Liver (tissue), 9 donors: Measurements from ENCODE around the gene ELAVL3. TPM values are rescaled to one million over a fixed set of nuclear protein-coding genes. Genes with fewer than 3 reads are reported as not detected.

Experiments used
- DNase-seq: peaks from one replicate; pipeline ENCODE4 v3.0.0-alpha.2; 2017; ENCODE audit warnings: low spot score
- H3K27ac ChIP-seq, 2 donors: one replicate each; pipeline ENCODE4 v1.7.0; 2013; ENCODE audit warnings: inconsistent platforms in 2 of 2, low read length in 2 of 2, control low read depth in 1 of 2, low read depth in 1 of 2, mild to moderate bottlenecking in 1 of 2
- H3K27me3 ChIP-seq, 4 donors: one replicate each; pipeline versions ENCODE4 v1.6.1 to v1.7.0; 2013; ENCODE audit warnings: low read length in 3 of 4, inconsistent platforms in 1 of 4, mild to moderate bottlenecking in 1 of 4, moderate library complexity in 1 of 4; ENCODE audit not compliant: control insufficient read depth in 4 of 4, insufficient read depth in 4 of 4
- H3K36me3 ChIP-seq, 4 donors: one replicate each; pipeline versions ENCODE4 v1.6.1 to v1.7.0; 2013; ENCODE audit warnings: low read length in 3 of 4, mild to moderate bottlenecking in 3 of 4, low read depth in 1 of 4, moderate library complexity in 1 of 4; ENCODE audit not compliant: control insufficient read depth in 4 of 4, insufficient read depth in 3 of 4
- H3K4me1 ChIP-seq, 4 donors: one replicate each; pipeline versions ENCODE4 v1.6.1 to v1.7.0; 2013; ENCODE audit warnings: low read length in 3 of 4, mild to moderate bottlenecking in 3 of 4, moderate library complexity in 1 of 4; ENCODE audit not compliant: control insufficient read depth in 4 of 4, insufficient read depth in 4 of 4
- H3K4me3 ChIP-seq, 3 donors: one replicate each; pipeline versions ENCODE4 v1.6.1 to v1.7.0; 2013; ENCODE audit warnings: low read length in 3 of 3, control low read depth in 1 of 3, low read depth in 1 of 3, mild to moderate bottlenecking in 1 of 3
- H3K9ac ChIP-seq, 2 donors: one replicate each; pipeline ENCODE4 v1.7.0; 2013; ENCODE audit warnings: low read length in 2 of 2, mild to moderate bottlenecking in 2 of 2, moderate library complexity in 2 of 2, control low read depth in 1 of 2, low read depth in 1 of 2
- H3K9me3 ChIP-seq, 4 donors: one replicate each; pipeline versions ENCODE4 v1.6.1 to v1.7.0; 2013; ENCODE audit warnings: low read length in 3 of 4; ENCODE audit not compliant: control insufficient read depth in 4 of 4
- CTCF ChIP-seq: fragments of 150-350 bp; IDR thresholded peaks from 2 replicates; pipeline ENCODE4 v1.5.1; 2017; ENCODE audit warnings: improper control_type of control experiment, low read depth, low read length; ENCODE audit not compliant: missing input control
- EGR1 ChIP-seq, 2 donors: IDR thresholded peaks; 2 replicates each; pipeline ENCODE4 v1.6.1; 2016 to 2018; ENCODE audit warnings: antibody characterized with exemption in 2 of 2, low read depth in 2 of 2
- GABPA ChIP-seq, 2 donors: IDR thresholded peaks in 1 of 2; conservative IDR thresholded peaks in 1 of 2; 2 replicates each; pipeline ENCODE4 v1.6.1; 2016; ENCODE audit warnings: antibody characterized with exemption in 2 of 2, mild to moderate bottlenecking in 1 of 2, moderate library complexity in 1 of 2
- HNF4A ChIP-seq, 2 donors: conservative IDR thresholded peaks; 2 replicates each; pipeline ENCODE4 v1.6.1; 2016; ENCODE audit warnings: antibody characterized with exemption in 2 of 2, mild to moderate bottlenecking in 2 of 2
- HNF4G ChIP-seq: IDR thresholded peaks from 2 replicates; pipeline ENCODE4 v1.6.1; 2016; ENCODE audit warnings: antibody characterized with exemption
- JUND ChIP-seq, 2 donors: IDR thresholded peaks; 2 replicates each; pipeline ENCODE4 v1.6.1; 2016; ENCODE audit warnings: antibody characterized with exemption in 2 of 2
- NR2F2 ChIP-seq: IDR thresholded peaks from 2 replicates; pipeline ENCODE4 v1.6.1; 2016; ENCODE audit warnings: antibody characterized with exemption
- RXRA ChIP-seq, 2 donors: IDR thresholded peaks; 2 replicates each; pipeline ENCODE4 v1.6.1; 2017 to 2018; ENCODE audit warnings: antibody characterized with exemption in 2 of 2, mild to moderate bottlenecking in 1 of 2
- SP1 ChIP-seq: IDR thresholded peaks from 2 replicates; pipeline ENCODE4 v1.6.1; 2018; ENCODE audit warnings: antibody characterized with exemption, mild to moderate bottlenecking
- TAF1 ChIP-seq: conservative IDR thresholded peaks from 2 replicates; pipeline ENCODE4 v1.6.1; 2016; ENCODE audit warnings: antibody characterized with exemption, mild to moderate bottlenecking
- ZBTB33 ChIP-seq: IDR thresholded peaks from 2 replicates; pipeline ENCODE4 v1.6.1; 2016; ENCODE audit warnings: antibody characterized with exemption
- WGBS: extraction: QIAGEN DNeasy Blood & Tissue Kit; methylation state at CpG from one replicate; pipeline ENCODE4 v1.1.7; 2013; 5-methylcytosine and 5-hydroxymethylcytosine counted together
- polyA plus RNA-seq, 2 donors: library from polyadenylated mRNA; stranded (reverse) in 1 of 2; unstranded in 1 of 2; fragments of 200-250 nt in 1 of 2; fragments of >200 nt in 1 of 2; fragmentation: Nextera tagmentation in 1 of 2; extraction: Ambion mirVana in 1 of 2; gene quantifications; one replicate each; pipeline versions ENCODE4 v1.2.1 to v1.2.3, GENCODE V29; 2013 to 2015
- total RNA-seq, 2 donors: library from RNA; depleted of rRNA; stranded (reverse); fragments of >200 nt; gene quantifications; one replicate each; pipeline ENCODE4 v1.2.3, GENCODE V29; 2014
- TF ChIP-seq, protein P1 (sequence below): IDR thresholded peaks from 2 replicates; pipeline ENCODE4 v1.6.1; 2016; ENCODE audit warnings: antibody characterized with exemption, mild to moderate bottlenecking
- donor health status: healthy.
- donor health status: healthy.
- donor health status: healthy.
- donor health status: healthy.
- donor health status: healthy.

Gene ELAVL3
- total and polyA plus RNA-seq, 4 donors, result not detected

GRCh38 chr19:11421371-11422098, 59.3 kb downstream of the ELAVL3 start:
- no peaks in the 10 kb centered on the region for H3K27me3 ChIP-seq

More at GRCh38 chr19:11421371-11422098, 59.3 kb downstream of the ELAVL3 start:
- Histone ChIP-seq H3K36me3 (no peaks in the 10 kb centered on the region), H3K27ac (peak overlapping the region in 1 of 2 donors; percentile 25), H3K4me1 (peaks cover 8 to 23% (median 12%) of the 10 kb centered on the region in 4 donors), H3K4me3 (no peak overlapping the region), H3K9ac (no peak overlapping the region), H3K9me3 (peaks cover 0 to 2% (median 0%) of the 10 kb centered on the region in 4 donors)
- TF ChIP-seq JUND (IDR thresholded peaks at IDR 0.05) (no peak), CTCF (no peak), SP1 (no peak), HNF4G (no peak), EGR1 (IDR thresholded peaks at IDR 0.05; ENCODE audit: low read depth in 2 of 2) (no peak), TAF1 (no peak), GABPA (IDR thresholded peaks at IDR 0.05 in 1 of 2, conservative IDR thresholded peaks at IDR 0.05 in 1 of 2) (no peak), NR2F2 (no peak), RXRA (IDR thresholded peaks at IDR 0.05) (no peak), HNF4A (conservative IDR thresholded peaks at IDR 0.05) (no peak), ZBTB33 (no peak)
- TF ChIP-seq, protein P1, sequence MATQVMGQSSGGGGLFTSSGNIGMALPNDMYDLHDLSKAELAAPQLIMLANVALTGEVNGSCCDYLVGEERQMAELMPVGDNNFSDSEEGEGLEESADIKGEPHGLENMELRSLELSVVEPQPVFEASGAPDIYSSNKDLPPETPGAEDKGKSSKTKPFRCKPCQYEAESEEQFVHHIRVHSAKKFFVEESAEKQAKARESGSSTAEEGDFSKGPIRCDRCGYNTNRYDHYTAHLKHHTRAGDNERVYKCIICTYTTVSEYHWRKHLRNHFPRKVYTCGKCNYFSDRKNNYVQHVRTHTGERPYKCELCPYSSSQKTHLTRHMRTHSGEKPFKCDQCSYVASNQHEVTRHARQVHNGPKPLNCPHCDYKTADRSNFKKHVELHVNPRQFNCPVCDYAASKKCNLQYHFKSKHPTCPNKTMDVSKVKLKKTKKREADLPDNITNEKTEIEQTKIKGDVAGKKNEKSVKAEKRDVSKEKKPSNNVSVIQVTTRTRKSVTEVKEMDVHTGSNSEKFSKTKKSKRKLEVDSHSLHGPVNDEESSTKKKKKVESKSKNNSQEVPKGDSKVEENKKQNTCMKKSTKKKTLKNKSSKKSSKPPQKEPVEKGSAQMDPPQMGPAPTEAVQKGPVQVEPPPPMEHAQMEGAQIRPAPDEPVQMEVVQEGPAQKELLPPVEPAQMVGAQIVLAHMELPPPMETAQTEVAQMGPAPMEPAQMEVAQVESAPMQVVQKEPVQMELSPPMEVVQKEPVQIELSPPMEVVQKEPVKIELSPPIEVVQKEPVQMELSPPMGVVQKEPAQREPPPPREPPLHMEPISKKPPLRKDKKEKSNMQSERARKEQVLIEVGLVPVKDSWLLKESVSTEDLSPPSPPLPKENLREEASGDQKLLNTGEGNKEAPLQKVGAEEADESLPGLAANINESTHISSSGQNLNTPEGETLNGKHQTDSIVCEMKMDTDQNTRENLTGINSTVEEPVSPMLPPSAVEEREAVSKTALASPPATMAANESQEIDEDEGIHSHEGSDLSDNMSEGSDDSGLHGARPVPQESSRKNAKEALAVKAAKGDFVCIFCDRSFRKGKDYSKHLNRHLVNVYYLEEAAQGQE, result no peak
- DNase-seq, result peak; percentile 65
- 15% methylated on average over 36 of the region's 36 CpGs for WGBS
